Activated T-cell treated with anti-CD3 and anti-CD28 coated beads for 1 hour (primary cell): ENCODE results near the gene TRIM25.

ENCODE experiments used
- DNase-seq: peaks from one replicate; pipeline ENCODE4 v3.0.0-alpha.2; 2020; ENCODE audit warnings: low read depth

Gene TRIM25

GRCh38 chr17:56866076-56866475 lies 47.8 kb downstream of the TRIM25 start:
- no peak for DNase-seq

- DNase-seq, result no peak
Measured at GRCh38 chr17:56863974-56864373, 49.9 kb downstream of the TRIM25 start.

- no peak for DNase-seq
Measured at GRCh38 chr17:56861899-56862298, 52.0 kb downstream of the TRIM25 start.

GRCh38 chr17:56851008-56851407 lies 62.8 kb downstream of the TRIM25 start:
- DNase-seq, result no peak

GRCh38 chr17:56850591-56850990 lies 63.3 kb downstream of the TRIM25 start:
- DNase-seq, result no peak

GRCh38 chr17:56849131-56849530 lies 64.7 kb downstream of the TRIM25 start:
- no peak for DNase-seq

- DNase-seq, result no peak
Measured at GRCh38 chr17:56847106-56847505, 66.7 kb downstream of the TRIM25 start.

GRCh38 chr17:56845934-56846333 lies 67.9 kb downstream of the TRIM25 start:
- no peak for DNase-seq

GRCh38 chr17:56842577-56842976 lies 71.3 kb downstream of the TRIM25 start:
- DNase-seq, result no peak

- no peak for DNase-seq
Measured at GRCh38 chr17:56838687-56839086, 75.2 kb downstream of the TRIM25 start.
